ENCODE results near the gene GPATCH2L. TPM values are rescaled to one million over a fixed set of nuclear protein-coding genes. Genes with fewer than 3 reads are reported as not detected.

Gene GPATCH2L
- polyA plus RNA-seq, 1 experiment, result 23.6 TPM

DNA sequence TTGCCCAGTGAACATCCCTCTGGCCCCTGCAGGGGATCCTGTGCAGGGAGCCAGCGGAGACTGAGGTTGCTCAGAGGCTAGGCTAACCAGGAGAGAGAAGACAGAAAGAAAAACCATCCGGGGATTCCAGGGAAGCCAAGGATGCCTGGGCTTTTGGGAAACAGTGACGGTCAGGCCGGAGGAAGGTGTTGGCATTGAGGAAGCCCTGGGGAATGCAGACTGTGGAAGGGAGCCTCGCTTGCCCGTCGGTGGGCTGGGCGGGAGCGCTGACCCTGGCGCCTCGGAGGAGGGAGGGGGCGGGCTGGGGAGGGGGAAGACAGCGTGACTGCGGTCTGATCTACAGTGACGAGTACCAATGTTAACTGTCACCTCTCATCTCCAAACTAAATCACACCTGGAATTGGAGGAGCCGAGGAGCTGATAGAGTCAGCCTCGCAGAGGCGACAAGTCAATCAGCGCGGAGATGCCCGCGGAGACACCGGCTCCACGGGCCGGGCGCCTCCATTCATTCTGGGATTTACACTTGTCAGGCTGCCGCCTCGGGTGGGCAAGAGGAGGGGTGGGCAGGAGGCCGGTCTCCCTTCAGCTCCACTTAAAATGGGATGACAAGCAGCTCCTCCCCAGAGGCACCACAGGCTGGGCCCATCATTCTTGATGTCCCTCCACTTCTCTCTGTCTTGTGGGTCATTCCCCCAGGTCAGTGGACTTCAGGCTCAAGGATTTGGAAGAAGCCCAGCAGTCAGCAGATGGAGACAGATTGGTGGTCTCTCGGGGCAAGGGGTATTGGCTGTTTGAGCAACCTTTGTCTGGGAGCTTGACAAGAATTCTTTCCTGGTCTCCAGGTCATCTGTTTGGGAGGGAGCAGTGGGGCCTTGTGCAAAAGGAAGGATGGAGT, 20.4 kb upstream of the GPATCH2L start:
- TF ChIP-seq CTCF (IDR thresholded peaks at IDR 0.05; ENCODE audit: insufficient read depth, low read depth, low read length), result no peak
- CTCF ChIA-PET, result no interaction called here

GRCh38 chr14:76133103-76133502, 18.6 kb upstream of the GPATCH2L start:
- H3K27me3 ChIP-seq (ENCODE audit: control insufficient read depth, insufficient read depth, low read length), result peaks cover 16% of the 10 kb centered on the region
- POLR2A ChIA-PET, result no interaction called here
- TF ChIP-seq CTCF (IDR thresholded peaks at IDR 0.05; ENCODE audit: insufficient read depth, low read depth, low read length), result no peak
- CTCF ChIA-PET, result interaction anchor here (1.4 kb wide), 1 partner anchor 9 kb away, joined by 5 read pairs; no protein-coding TSS in a partner anchor
- H3K36me3 ChIP-seq (ENCODE audit: control insufficient read depth, insufficient read depth, low read length), result no peaks in the 10 kb centered on the region
- no peak for DNase-seq (ENCODE audit: low read depth)
- H3K4me3 ChIP-seq (ENCODE audit: low read depth, low read length), result no peak overlapping the region

More for the DNA sequence above, 20.4 kb upstream of the GPATCH2L start:
- POLR2A ChIA-PET, result no interaction called here
- no peak for DNase-seq (ENCODE audit: low read depth)
- H3K27me3 ChIP-seq (ENCODE audit: control insufficient read depth, insufficient read depth, low read length), result peaks cover 5% of the 10 kb centered on the region
- no peaks in the 10 kb centered on the region for H3K36me3 ChIP-seq (ENCODE audit: control insufficient read depth, insufficient read depth, low read length)
- no peak overlapping the region for H3K4me3 ChIP-seq (ENCODE audit: low read depth, low read length)

DNA sequence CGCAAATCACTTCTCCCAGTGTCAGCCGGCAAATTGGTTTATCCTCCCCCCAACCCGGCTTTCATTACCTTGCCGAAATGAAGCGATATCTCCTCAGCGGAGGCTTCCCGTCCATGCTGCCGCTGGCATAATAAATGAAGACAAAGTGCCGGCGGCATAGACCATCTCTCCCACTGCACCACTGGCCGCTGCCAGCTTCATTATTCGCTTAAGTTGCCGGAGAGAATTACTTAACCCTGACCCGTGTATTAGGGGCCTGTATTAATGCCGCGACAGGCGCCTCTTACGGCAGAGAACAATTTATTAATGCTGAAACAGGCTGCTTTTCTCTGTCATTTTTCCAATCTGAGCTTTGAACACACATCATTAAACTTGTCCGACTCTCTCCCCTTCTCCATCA, 17.5 kb upstream of the GPATCH2L start:
- no peak for TF ChIP-seq CTCF (IDR thresholded peaks at IDR 0.05; ENCODE audit: insufficient read depth, low read depth, low read length)
- ChIA-PET CTCF (interaction anchor here (0.5 kb wide), 1 partner anchor 743 kb away, joined by 3 read pairs; no protein-coding TSS in a partner anchor), POLR2A (no interaction called here)
- peaks cover 21% of the 10 kb centered on the region for H3K27me3 ChIP-seq (ENCODE audit: control insufficient read depth, insufficient read depth, low read length)
- DNase-seq (ENCODE audit: low read depth), result no peak
- H3K36me3 ChIP-seq (ENCODE audit: control insufficient read depth, insufficient read depth, low read length), result no peaks in the 10 kb centered on the region
- no peak overlapping the region for H3K4me3 ChIP-seq (ENCODE audit: low read depth, low read length)

- CTCF ChIA-PET, result no interaction called here
- POLR2A ChIA-PET, result no interaction called here
Observed at GRCh38 chr14:76135722-76136121, 16.0 kb upstream of the GPATCH2L start.

More at GRCh38 chr14:76135722-76136121, 16.0 kb upstream of the GPATCH2L start:
- Histone ChIP-seq H3K4me3 (ENCODE audit: low read depth, low read length) (no peak overlapping the region), H3K27me3 (ENCODE audit: control insufficient read depth, insufficient read depth, low read length) (peaks cover 31% of the 10 kb centered on the region), H3K36me3 (ENCODE audit: control insufficient read depth, insufficient read depth, low read length) (no peaks in the 10 kb centered on the region)
- TF ChIP-seq CTCF (IDR thresholded peaks at IDR 0.05; ENCODE audit: insufficient read depth, low read depth, low read length), result no peak
- no peak for DNase-seq (ENCODE audit: low read depth)
